Upper lobe of right lung (tissue), 1 donor: ENCODE data around the gene RBM23. TPM values are rescaled to one million over a fixed set of nuclear protein-coding genes. Genes with fewer than 3 reads are reported as not detected.
"Not testable (repeated sequence)": the region's sequence is repeated elsewhere in the genome, so short reads cannot be mapped to it uniquely, and the experiment has no call there.

Experiments used
- ATAC-seq: fragments of 200-7000 bp; cut with Tn5 transposase; one replicate; pipeline ENCODE4 v1.9.1; 2020; ENCODE audit warnings: mild to moderate bottlenecking, moderate library complexity
- DNase-seq: peaks from one replicate; pipeline ENCODE4 v3.0.0-alpha.2; 2020
- H3K27ac ChIP-seq: fragments of 200-600 bp; one replicate; pipeline ENCODE4 v1.8.0; 2022
- H3K27me3 ChIP-seq: fragments of 200-600 bp; one replicate; pipeline ENCODE4 v1.8.0; 2022; ENCODE audit warnings: mild to moderate bottlenecking
- H3K36me3 ChIP-seq: fragments of 200-600 bp; one replicate; pipeline ENCODE4 v1.8.0; 2022
- H3K4me1 ChIP-seq: fragments of 200-600 bp; one replicate; pipeline ENCODE4 v1.8.0; 2022
- H3K4me3 ChIP-seq: fragments of 200-600 bp; one replicate; pipeline ENCODE4 v1.8.0; 2022; ENCODE audit warnings: mild to moderate bottlenecking
- H3K9me3 ChIP-seq: fragments of 200-600 bp; one replicate; pipeline ENCODE4 v1.8.0; 2022
- CTCF ChIP-seq: fragments of 200-600 bp; IDR thresholded peaks from one replicate; pipeline ENCODE4 v1.8.0; 2022; ENCODE audit warnings: antibody characterized with exemption
- intact Hi-C: fragments of 100-400 bp; cut with DNase I; formaldehyde crosslinking; loops from one replicate; pipeline ENCODE4 v1.11.0; 2022
- total RNA-seq: library from RNA; stranded (reverse); fragmentation: NEBNext Ultra II Directional; extraction: Animal tissue kit (Norgen Biotek cat#: 25700); gene quantifications from one replicate; pipeline ENCODE4 v1.2.1, GENCODE V29; 2021
- donor health status: DM: no; HTN: yes; CAD: no; lungs with severe emphysema.

RBM23 gene
- total RNA-seq, 1 donor from 2014 or later = 83.5 TPM

GRCh38 chr14:22852599-22852939 is 66.4 kb downstream of the RBM23 start:
- ATAC-seq (no peak), DNase-seq (no peak)
- Histone ChIP-seq H3K4me1 (peaks cover 48% of the 10 kb centered on the region), H3K4me3 (no peak overlapping the region), H3K9me3 (no peaks in the 10 kb centered on the region), H3K27ac (no peak overlapping the region), H3K36me3 (no peaks in the 10 kb centered on the region), H3K27me3 (no peaks in the 10 kb centered on the region)
- intact Hi-C loops = no loop called here
- TF ChIP-seq CTCF = no peak

GRCh38 chr14:22852178-22852577 is 66.8 kb downstream of the RBM23 start:
- intact Hi-C loops, H3K9me3 ChIP-seq, H3K27me3 ChIP-seq, H3K36me3 ChIP-seq, ATAC-seq, H3K4me3 ChIP-seq, DNase-seq: not testable (repeated sequence)
- Histone ChIP-seq H3K27ac (peak overlapping the region; percentile 74), H3K4me1 (peaks cover 50% of the 10 kb centered on the region)

GRCh38 chr14:22850944-22851764 is 67.8 kb downstream of the RBM23 start:
- peak; percentile 44 for ATAC-seq
- DNase-seq = peak; percentile 77
- peak overlapping the region; percentile 74 for H3K27ac ChIP-seq
- H3K36me3 ChIP-seq = peaks cover 10% of the 10 kb centered on the region
- no peak overlapping the region for H3K4me3 ChIP-seq
- intact Hi-C loops = no loop called here
- H3K27me3 ChIP-seq = no peaks in the 10 kb centered on the region
- H3K9me3 ChIP-seq = no peaks in the 10 kb centered on the region
- TF ChIP-seq CTCF = no peak
- peaks cover 54% of the 10 kb centered on the region for H3K4me1 ChIP-seq

GRCh38 chr14:22849212-22849819 is 69.6 kb downstream of the RBM23 start:
- no peaks in the 10 kb centered on the region for H3K27me3 ChIP-seq
- no peak for TF ChIP-seq CTCF
- ATAC-seq = no peak
- peaks cover 28% of the 10 kb centered on the region for H3K36me3 ChIP-seq
- H3K4me1 ChIP-seq = peaks cover 60% of the 10 kb centered on the region
- H3K27ac ChIP-seq = peak overlapping the region; percentile 84
- H3K9me3 ChIP-seq = no peaks in the 10 kb centered on the region
- no peak overlapping the region for H3K4me3 ChIP-seq
- intact Hi-C loops = no loop called here
- DNase-seq = peak; percentile 66

GRCh38 chr14:22848351-22849164 is 70.4 kb downstream of the RBM23 start:
- no peaks in the 10 kb centered on the region for H3K27me3 ChIP-seq
- DNase-seq (peak; percentile 69), ATAC-seq (peak; percentile 19)
- no peak for TF ChIP-seq CTCF
- peaks cover 60% of the 10 kb centered on the region for H3K4me1 ChIP-seq
- H3K4me3 ChIP-seq = no peak overlapping the region
- H3K9me3 ChIP-seq = no peaks in the 10 kb centered on the region
- peaks cover 34% of the 10 kb centered on the region for H3K36me3 ChIP-seq
- intact Hi-C loops = no loop called here
- H3K27ac ChIP-seq = peak overlapping the region; percentile 84
